ENCODE results near the gene CD48. TPM values are rescaled to one million over a fixed set of nuclear protein-coding genes. Genes with fewer than 3 reads are reported as not detected.

Gene CD48
- polyA plus RNA-seq, 3 donors: 356 to 688 (median 363) TPM

DNA sequence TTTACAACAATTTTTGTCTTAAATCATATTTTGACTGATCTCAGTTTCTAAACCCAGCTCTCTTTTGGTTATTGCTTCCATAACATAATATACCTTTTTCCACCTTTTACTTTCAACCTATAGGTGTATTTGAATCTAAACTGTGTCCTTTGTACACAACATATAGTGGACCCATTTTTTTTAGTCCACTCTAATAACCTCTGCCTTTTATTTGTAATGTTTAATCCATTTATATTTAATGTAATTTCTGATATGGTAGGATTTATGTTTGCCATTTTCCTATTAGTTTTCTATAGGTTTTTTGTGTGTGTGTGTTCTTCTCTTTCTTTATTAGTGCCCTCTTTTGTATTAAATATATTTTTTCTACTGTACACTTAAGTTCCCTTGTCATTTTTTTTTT is 42.3 kb downstream of the CD48 start:
- Histone ChIP-seq H3K9me3 (replicated peaks in 1 of 2; ENCODE audit: control insufficient read depth in 1 of 2, insufficient read depth in 1 of 2, low read length in 2 of 2) (peaks cover 3 to 10% of the 10 kb centered on the region in 2 donors), H4K20me1 (ENCODE audit: insufficient read depth, low read length) (peaks cover 12% of the 10 kb centered on the region), H3K27me3 (ENCODE audit: control insufficient read depth in 2 of 2, insufficient read depth in 2 of 2, low read length in 2 of 2) (no peaks in the 10 kb centered on the region), H3K27ac (ENCODE audit: low read depth in 1 of 2, low read length in 2 of 2) (no peak overlapping the region), H3K9ac (ENCODE audit: insufficient read depth, low read length, poor library complexity, severe bottlenecking) (no peak overlapping the region), H3K4me1 (ENCODE audit: control insufficient read depth in 1 of 2, insufficient read depth in 2 of 2, low read length in 2 of 2) (peaks cover 49 to 57% of the 10 kb centered on the region in 2 donors), H3K79me2 (ENCODE audit: insufficient read depth, low read length) (no peaks in the 10 kb centered on the region), H3K4me2 (replicated peaks; ENCODE audit: extremely low read depth, low read length, poor library complexity, severe bottlenecking) (no peak overlapping the region), H3K4me3 (replicated peaks in 1 of 3; ENCODE audit: low read depth in 2 of 3, low read length in 3 of 3) (no peak overlapping the region), H3K36me3 (replicated peaks in 1 of 2; ENCODE audit: control insufficient read depth in 1 of 2, insufficient read depth in 2 of 2, low read length in 2 of 2) (no peaks in the 10 kb centered on the region), H2AFZ (ENCODE audit: insufficient read depth, low read depth, low read length, poor library complexity, severe bottlenecking) (no peak overlapping the region)
- no peak for DNase-seq
- Mint-ChIP-seq H3K9me3 (peaks cover 2 to 14% (median 9%) of the 10 kb centered on the region in 7 donors), H3K4me1 (peaks cover 37% of the 10 kb centered on the region), H3K4me3 (no peak overlapping the region), H3K27ac (no peak overlapping the region), H3K36me3 (peaks cover 6 to 14% of the 10 kb centered on the region in 2 donors), H3K27me3 (ENCODE audit: low read depth in 3 of 3) (no peaks in the 10 kb centered on the region)
- intact Hi-C loops (cut with micrococcal nuclease): no loop called here
- TF ChIP-seq, protein P1, sequence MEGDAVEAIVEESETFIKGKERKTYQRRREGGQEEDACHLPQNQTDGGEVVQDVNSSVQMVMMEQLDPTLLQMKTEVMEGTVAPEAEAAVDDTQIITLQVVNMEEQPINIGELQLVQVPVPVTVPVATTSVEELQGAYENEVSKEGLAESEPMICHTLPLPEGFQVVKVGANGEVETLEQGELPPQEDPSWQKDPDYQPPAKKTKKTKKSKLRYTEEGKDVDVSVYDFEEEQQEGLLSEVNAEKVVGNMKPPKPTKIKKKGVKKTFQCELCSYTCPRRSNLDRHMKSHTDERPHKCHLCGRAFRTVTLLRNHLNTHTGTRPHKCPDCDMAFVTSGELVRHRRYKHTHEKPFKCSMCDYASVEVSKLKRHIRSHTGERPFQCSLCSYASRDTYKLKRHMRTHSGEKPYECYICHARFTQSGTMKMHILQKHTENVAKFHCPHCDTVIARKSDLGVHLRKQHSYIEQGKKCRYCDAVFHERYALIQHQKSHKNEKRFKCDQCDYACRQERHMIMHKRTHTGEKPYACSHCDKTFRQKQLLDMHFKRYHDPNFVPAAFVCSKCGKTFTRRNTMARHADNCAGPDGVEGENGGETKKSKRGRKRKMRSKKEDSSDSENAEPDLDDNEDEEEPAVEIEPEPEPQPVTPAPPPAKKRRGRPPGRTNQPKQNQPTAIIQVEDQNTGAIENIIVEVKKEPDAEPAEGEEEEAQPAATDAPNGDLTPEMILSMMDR (IDR thresholded peaks at IDR 0.05): no peak

DNA sequence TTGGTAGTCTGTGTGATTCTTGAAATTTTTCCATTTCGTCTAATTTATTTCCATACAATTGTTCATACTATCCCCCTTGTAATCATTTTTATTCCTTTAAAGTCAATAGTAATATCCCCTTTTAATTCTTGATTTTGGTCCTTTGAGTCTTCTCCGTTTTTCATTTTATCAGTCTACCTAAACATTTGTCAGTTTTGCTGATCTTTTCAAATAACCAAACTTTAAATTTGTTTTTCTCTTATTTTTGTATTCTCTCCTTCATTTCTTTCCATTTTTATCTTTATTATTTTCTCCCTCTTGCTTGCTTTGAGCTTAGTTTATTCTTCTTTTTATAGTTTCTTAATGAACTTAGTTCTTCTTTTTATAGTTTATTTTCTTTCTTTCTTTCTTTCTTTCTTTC is 43.7 kb downstream of the CD48 start:
- TF ChIP-seq, protein P1 (IDR thresholded peaks at IDR 0.05): no peak
- H3K9me3 ChIP-seq (replicated peaks in 1 of 2; ENCODE audit: control insufficient read depth in 1 of 2, insufficient read depth in 1 of 2, low read length in 2 of 2): peaks cover 3 to 10% of the 10 kb centered on the region in 2 donors
- H4K20me1 ChIP-seq (ENCODE audit: insufficient read depth, low read length): no peaks in the 10 kb centered on the region
- Mint-ChIP-seq H3K36me3 (peaks cover 6 to 14% of the 10 kb centered on the region in 2 donors), H3K27me3 (ENCODE audit: low read depth in 3 of 3) (no peaks in the 10 kb centered on the region), H3K4me1 (peaks cover 51% of the 10 kb centered on the region), H3K9me3 (peaks cover 2 to 14% (median 9%) of the 10 kb centered on the region in 7 donors), H3K4me3 (no peak overlapping the region), H3K27ac (no peak overlapping the region)
- no peak overlapping the region for H3K9ac ChIP-seq (ENCODE audit: insufficient read depth, low read length, poor library complexity, severe bottlenecking)
- no peaks in the 10 kb centered on the region for H3K79me2 ChIP-seq (ENCODE audit: insufficient read depth, low read length)
- intact Hi-C loops (cut with micrococcal nuclease): no loop called here
- no peak overlapping the region for H3K4me2 ChIP-seq (replicated peaks; ENCODE audit: extremely low read depth, low read length, poor library complexity, severe bottlenecking)
- WGBS (ENCODE audit: insufficient coverage): 100% methylated on average over 1 of the region's 2 CpGs
- DNase-seq: no peak
- H3K27me3 ChIP-seq (ENCODE audit: control insufficient read depth in 2 of 2, insufficient read depth in 2 of 2, low read length in 2 of 2): no peaks in the 10 kb centered on the region
- H3K4me1 ChIP-seq (ENCODE audit: control insufficient read depth in 1 of 2, insufficient read depth in 2 of 2, low read length in 2 of 2): peaks cover 53 to 57% of the 10 kb centered on the region in 2 donors
- H3K36me3 ChIP-seq (replicated peaks in 1 of 2; ENCODE audit: control insufficient read depth in 1 of 2, insufficient read depth in 2 of 2, low read length in 2 of 2): no peaks in the 10 kb centered on the region
- no peak overlapping the region for H2AFZ ChIP-seq (ENCODE audit: insufficient read depth, low read depth, low read length, poor library complexity, severe bottlenecking)
- no peak overlapping the region for H3K4me3 ChIP-seq (replicated peaks in 1 of 3; ENCODE audit: low read depth in 2 of 3, low read length in 3 of 3)
- no peak overlapping the region for H3K27ac ChIP-seq (ENCODE audit: low read depth in 1 of 2, low read length in 2 of 2)

All from CD14-positive monocyte (primary cell).